Cardiac muscle cell (in vitro differentiated cells and primary cell): ENCODE results near the gene EBF3. TPM values are rescaled to one million over a fixed set of nuclear protein-coding genes. Genes with fewer than 3 reads are reported as not detected.

Source experiments
- DNase-seq, 2 donors: peaks; one replicate each; pipeline versions ENCODE4 v3.0.0 to v3.0.0-alpha.2; 2010 to 2017; ENCODE audit warnings: low read depth in 1 of 2, low spot score in 1 of 2
- H3K27ac ChIP-seq: fragments of 200-600 bp; sonication (generic); 2 replicates; pipeline ENCODE4 v1.5.1; 2016
- H3K27me3 ChIP-seq: fragments of 200-600 bp; sonication (generic); 2 replicates; pipeline ENCODE4 v1.6.0; 2016; ENCODE audit warnings: control low read depth
- H3K36me3 ChIP-seq: fragments of 200-600 bp; sonication (generic); 2 replicates; pipeline ENCODE4 v1.5.1; 2016; ENCODE audit warnings: control low read depth
- H3K4me1 ChIP-seq: fragments of 200-600 bp; sonication (generic); 2 replicates; pipeline ENCODE4 v1.8.1; 2017; ENCODE audit warnings: low read depth, mild to moderate bottlenecking, mixed run types
- H3K4me3 ChIP-seq: fragments of 200-600 bp; sonication (generic); 2 replicates; pipeline ENCODE4 v1.5.1; 2016; ENCODE audit warnings: mild to moderate bottlenecking
- H3K9me3 ChIP-seq: fragments of 200-600 bp; sonication (generic); 2 replicates; pipeline ENCODE4 v1.5.1; 2017; ENCODE audit warnings: low read depth, mild to moderate bottlenecking, control low read depth
- polyA plus RNA-seq: library from polyadenylated mRNA; unstranded; fragments of >200 nt; fragmentation: Nextera tagmentation; extraction: Ambion mirVana; gene quantifications from 2 replicates; pipeline ENCODE4 v1.2.1, GENCODE V29; 2016
- total RNA-seq: library from RNA; depleted of rRNA; stranded (reverse); fragments of >200 nt; gene quantifications from 2 replicates; pipeline ENCODE4 v1.2.3, GENCODE V29; 2016
- TF ChIP-seq, protein P1 (sequence below): IDR thresholded peaks from 2 replicates; pipeline ENCODE4 v1.5.1; 2012; ENCODE audit warnings: low read depth, mild to moderate bottlenecking, low read length

Gene EBF3
- total and polyA plus RNA-seq, 2 experiments from 2014 or later, result 0.61 to 2.8 TPM

DNA sequence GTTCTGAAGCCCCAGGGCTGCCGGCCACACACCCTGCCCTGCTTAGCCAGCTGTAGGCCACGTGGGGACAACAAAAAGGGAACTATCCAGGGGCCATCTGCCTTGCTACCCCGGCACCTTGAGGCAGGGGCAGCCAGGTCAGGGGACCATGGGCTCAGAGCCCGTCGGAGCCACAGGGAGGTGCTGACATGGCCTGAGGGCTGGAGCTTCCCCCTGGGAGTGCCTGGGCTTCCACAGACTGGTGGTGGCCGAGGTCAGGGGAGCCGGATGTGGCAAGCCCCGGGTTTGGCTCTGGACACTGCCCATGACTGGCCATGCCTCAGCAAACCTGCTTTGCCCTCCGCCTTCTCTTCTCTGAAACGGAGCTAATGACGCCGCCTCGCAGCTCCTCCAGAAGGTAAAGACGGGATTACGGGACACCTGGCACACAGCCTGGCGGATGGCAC, 178.5 kb downstream of the EBF3 start:
- H3K36me3 ChIP-seq, result no peaks in the 10 kb centered on the region
- no peaks in the 10 kb centered on the region for H3K4me1 ChIP-seq
- no peaks in the 10 kb centered on the region for H3K27me3 ChIP-seq
- DNase-seq, result no peak
- no peak overlapping the region for H3K27ac ChIP-seq
- no peaks in the 10 kb centered on the region for H3K9me3 ChIP-seq
- H3K4me3 ChIP-seq, result no peak overlapping the region
- TF ChIP-seq, protein P1, sequence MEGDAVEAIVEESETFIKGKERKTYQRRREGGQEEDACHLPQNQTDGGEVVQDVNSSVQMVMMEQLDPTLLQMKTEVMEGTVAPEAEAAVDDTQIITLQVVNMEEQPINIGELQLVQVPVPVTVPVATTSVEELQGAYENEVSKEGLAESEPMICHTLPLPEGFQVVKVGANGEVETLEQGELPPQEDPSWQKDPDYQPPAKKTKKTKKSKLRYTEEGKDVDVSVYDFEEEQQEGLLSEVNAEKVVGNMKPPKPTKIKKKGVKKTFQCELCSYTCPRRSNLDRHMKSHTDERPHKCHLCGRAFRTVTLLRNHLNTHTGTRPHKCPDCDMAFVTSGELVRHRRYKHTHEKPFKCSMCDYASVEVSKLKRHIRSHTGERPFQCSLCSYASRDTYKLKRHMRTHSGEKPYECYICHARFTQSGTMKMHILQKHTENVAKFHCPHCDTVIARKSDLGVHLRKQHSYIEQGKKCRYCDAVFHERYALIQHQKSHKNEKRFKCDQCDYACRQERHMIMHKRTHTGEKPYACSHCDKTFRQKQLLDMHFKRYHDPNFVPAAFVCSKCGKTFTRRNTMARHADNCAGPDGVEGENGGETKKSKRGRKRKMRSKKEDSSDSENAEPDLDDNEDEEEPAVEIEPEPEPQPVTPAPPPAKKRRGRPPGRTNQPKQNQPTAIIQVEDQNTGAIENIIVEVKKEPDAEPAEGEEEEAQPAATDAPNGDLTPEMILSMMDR, result no peak

Other genes with a start within 250 kb of the EBF3 start
- 1.1 and 2.6 TPM in 2 replicates for gene C10orf143, start 146.6 kb upstream of the EBF3 start, total RNA-seq
- gene C10orf143, start 146.6 kb upstream of the EBF3 start, polyA plus RNA-seq, result 1.5 and 5.7 TPM in 2 replicates
- 71.3 and 86.3 TPM in 2 replicates for gene GLRX3, start 172.1 kb upstream of the EBF3 start, total RNA-seq
- 109 and 168 TPM in 2 replicates for gene GLRX3, start 172.1 kb upstream of the EBF3 start, polyA plus RNA-seq